IPS-15b (cell line): Measurements from ENCODE around the gene SMIM13.

Source experiments
- H3K27me3 ChIP-seq: one replicate; pipeline ENCODE4 v1.6.1; 2013; ENCODE audit warnings: low read length; ENCODE audit not compliant: control insufficient read depth, insufficient read depth
- H3K36me3 ChIP-seq: one replicate; pipeline ENCODE4 v1.6.1; 2013; ENCODE audit warnings: low read length; ENCODE audit not compliant: control insufficient read depth, insufficient read depth
- H3K4me1 ChIP-seq: one replicate; pipeline ENCODE4 v1.6.1; 2013; ENCODE audit warnings: mild to moderate bottlenecking, low read length; ENCODE audit not compliant: control insufficient read depth, insufficient read depth
- H3K4me3 ChIP-seq: one replicate; pipeline ENCODE4 v1.5.1; 2013; ENCODE audit warnings: low read depth, low read length
- H3K9ac ChIP-seq: one replicate; pipeline ENCODE4 v1.6.1; 2013; ENCODE audit warnings: low read depth, mild to moderate bottlenecking, low read length
- H3K9me3 ChIP-seq: one replicate; pipeline ENCODE4 v1.6.1; 2013; ENCODE audit warnings: mild to moderate bottlenecking, low read length; ENCODE audit not compliant: control insufficient read depth, insufficient read depth

The SMIM13 gene

GRCh38 chr6:11163932-11164331, 70.3 kb downstream of the SMIM13 start:
- H3K9me3 ChIP-seq = no peaks in the 10 kb centered on the region
- H3K9ac ChIP-seq = no peak overlapping the region
- no peaks in the 10 kb centered on the region for H3K36me3 ChIP-seq
- peaks cover 4% of the 10 kb centered on the region for H3K4me1 ChIP-seq
- no peak overlapping the region for H3K4me3 ChIP-seq
- no peaks in the 10 kb centered on the region for H3K27me3 ChIP-seq

DNA sequence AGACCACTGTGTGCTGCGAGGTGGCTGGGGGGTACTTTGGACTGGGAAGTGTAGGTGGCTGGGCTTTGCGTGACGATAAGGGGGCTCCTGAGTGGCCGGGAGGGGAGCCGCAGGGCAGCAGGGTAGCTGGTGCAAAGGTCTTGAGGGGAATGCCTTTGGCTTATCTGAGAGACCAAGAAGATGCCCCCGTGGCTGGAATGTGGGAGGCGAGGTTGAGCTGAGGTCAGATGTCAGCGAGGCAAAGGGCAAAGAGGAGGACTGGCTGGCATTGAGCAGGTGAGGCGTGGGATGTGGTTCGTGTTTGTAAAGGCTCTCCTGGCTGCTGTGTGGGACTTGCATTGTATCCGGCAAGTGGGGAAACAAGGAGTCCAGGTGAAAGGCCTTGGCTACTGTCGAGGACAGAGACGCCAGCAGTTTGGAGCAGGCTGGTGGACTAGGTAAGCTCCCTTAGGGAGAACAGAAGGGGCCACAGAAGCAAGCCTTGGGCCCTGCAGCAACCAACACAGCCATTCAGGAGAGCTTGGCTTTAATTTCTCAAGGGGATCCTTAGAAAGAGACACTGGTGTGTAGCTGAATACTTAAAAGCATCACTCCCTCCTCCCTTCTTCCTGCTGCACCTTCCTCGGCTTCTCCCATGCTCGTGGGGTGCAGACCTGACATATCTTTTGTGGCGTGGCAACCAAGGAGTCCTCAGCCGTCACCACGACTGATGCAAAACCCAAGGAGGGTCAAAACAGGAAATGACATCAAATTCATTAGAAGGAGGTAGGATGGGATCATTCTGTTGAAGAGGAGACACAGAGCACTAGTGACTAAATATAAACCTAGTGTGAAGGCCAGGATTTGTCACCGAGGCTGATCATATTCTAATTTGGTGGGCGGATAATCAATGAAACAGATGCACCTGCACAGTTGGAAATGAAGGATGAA, 71.3 kb downstream of the SMIM13 start:
- Histone ChIP-seq H3K4me3 (no peak overlapping the region), H3K36me3 (no peaks in the 10 kb centered on the region)

DNA sequence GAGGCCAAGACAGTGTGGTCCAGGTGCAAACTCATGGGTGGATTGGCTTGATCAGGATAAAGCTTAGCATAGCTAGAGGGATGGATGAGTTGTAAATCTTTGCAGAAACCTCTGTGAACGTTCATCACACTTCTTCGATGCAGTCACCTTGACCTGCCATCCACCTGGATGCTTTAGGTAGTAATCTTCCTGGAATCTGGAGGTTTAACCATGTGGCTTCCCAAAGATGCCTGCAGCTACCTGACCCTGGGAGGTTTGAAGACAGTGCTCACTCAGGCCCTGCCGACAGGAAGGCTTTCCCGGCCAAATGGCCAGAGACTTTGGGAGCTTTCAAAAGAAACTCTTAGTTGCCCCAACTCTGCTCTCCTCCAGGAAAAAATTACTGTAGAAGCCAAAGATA, 73.3 kb downstream of the SMIM13 start:
- H3K36me3 ChIP-seq = no peaks in the 10 kb centered on the region
- H3K4me1 ChIP-seq = no peaks in the 10 kb centered on the region
- no peak overlapping the region for H3K9ac ChIP-seq
- H3K27me3 ChIP-seq = no peaks in the 10 kb centered on the region
- H3K4me3 ChIP-seq = no peak overlapping the region
- H3K9me3 ChIP-seq = no peaks in the 10 kb centered on the region

More for the DNA sequence above, 71.3 kb downstream of the SMIM13 start:
- no peak overlapping the region for H3K9ac ChIP-seq
- H3K9me3 ChIP-seq = no peaks in the 10 kb centered on the region
- no peaks in the 10 kb centered on the region for H3K27me3 ChIP-seq
- H3K4me1 ChIP-seq = peaks cover 4% of the 10 kb centered on the region

DNA sequence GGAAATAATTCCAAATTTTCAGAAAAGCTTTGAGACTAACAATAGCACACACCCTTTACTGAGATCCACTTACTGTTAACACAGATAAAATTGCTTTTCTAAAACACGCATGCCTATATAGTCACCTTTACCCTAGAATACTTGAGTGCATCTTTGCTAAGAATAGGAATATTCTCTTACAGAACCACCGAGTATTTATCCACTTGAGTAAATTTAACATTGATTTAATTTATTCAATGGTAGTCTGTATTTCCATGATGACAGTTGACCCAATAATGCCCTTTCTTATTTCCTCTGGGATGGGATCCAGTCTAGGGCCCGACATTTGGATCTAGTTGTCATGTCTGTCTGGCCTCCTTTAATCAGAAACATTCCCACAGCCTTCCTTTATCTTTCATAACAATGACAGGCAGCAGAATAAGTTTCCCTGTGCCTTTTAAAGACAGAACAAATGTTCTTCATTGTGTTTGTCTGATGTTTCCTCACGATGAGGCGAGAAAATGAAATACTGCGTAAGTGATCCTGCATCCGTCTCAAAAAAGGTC, 74.5 kb downstream of the SMIM13 start:
- no peaks in the 10 kb centered on the region for H3K9me3 ChIP-seq
- H3K9ac ChIP-seq = no peak overlapping the region
- H3K36me3 ChIP-seq = no peaks in the 10 kb centered on the region
- H3K27me3 ChIP-seq = no peaks in the 10 kb centered on the region
- H3K4me1 ChIP-seq = peaks cover 4% of the 10 kb centered on the region
- H3K4me3 ChIP-seq = no peak overlapping the region

- Histone ChIP-seq H3K4me1 (peaks cover 8% of the 10 kb centered on the region), H3K27me3 (no peaks in the 10 kb centered on the region), H3K4me3 (no peak overlapping the region), H3K9me3 (no peaks in the 10 kb centered on the region), H3K9ac (no peak overlapping the region), H3K36me3 (no peaks in the 10 kb centered on the region)
Observed at GRCh38 chr6:11171952-11172351, 78.3 kb downstream of the SMIM13 start.

GRCh38 chr6:11172501-11173327, 79.1 kb downstream of the SMIM13 start:
- Histone ChIP-seq H3K4me1 (peaks cover 8% of the 10 kb centered on the region), H3K9me3 (no peaks in the 10 kb centered on the region), H3K36me3 (no peaks in the 10 kb centered on the region), H3K9ac (no peak overlapping the region), H3K27me3 (no peaks in the 10 kb centered on the region), H3K4me3 (no peak overlapping the region)

DNA sequence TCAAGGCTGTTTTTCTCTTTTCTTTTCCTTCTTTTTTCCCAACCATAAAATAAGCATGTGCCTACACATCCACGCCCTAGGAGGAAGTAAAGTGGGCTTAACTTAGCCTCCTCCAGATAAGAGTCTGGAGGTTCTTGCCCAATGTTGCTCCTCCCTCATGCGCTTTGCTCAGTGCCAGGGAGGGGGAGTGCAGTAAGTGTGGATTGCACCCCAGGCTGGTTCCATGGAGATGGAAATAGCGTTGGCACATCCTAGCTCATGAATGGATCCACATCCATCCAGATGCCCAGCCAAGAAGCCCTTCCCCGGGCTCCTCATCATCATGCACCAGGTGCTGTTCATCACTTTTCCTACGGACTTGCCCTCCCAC, 80.6 kb downstream of the SMIM13 start:
- Histone ChIP-seq H3K27me3 (no peaks in the 10 kb centered on the region), H3K9ac (no peak overlapping the region), H3K4me1 (peaks cover 8% of the 10 kb centered on the region), H3K9me3 (no peaks in the 10 kb centered on the region), H3K36me3 (no peaks in the 10 kb centered on the region), H3K4me3 (no peak overlapping the region)

DNA sequence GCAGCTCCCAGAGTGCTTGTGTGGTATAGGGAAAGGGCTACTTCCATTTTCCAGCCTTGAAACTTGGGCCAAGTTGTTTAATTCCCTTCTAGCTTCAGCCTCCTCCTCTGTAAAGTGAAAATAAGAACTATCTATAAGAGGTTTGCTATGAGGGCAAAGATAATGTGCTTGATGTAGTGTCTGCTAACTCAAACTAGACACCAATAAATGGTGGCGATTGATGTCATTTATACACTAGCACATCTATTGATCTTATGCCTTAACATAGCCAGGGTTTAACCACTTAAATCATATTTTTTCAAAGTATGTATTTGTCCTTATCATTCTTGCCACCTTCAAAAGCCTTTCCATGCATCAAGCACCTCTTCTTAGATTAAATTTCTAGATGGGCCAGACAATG, 83.6 kb downstream of the SMIM13 start:
- Histone ChIP-seq H3K27me3 (no peaks in the 10 kb centered on the region), H3K4me1 (peaks cover 8% of the 10 kb centered on the region), H3K9me3 (no peaks in the 10 kb centered on the region), H3K9ac (no peak overlapping the region), H3K4me3 (no peak overlapping the region), H3K36me3 (no peaks in the 10 kb centered on the region)

- H3K36me3 ChIP-seq = no peaks in the 10 kb centered on the region
- no peak overlapping the region for H3K4me3 ChIP-seq
- no peaks in the 10 kb centered on the region for H3K4me1 ChIP-seq
- no peaks in the 10 kb centered on the region for H3K27me3 ChIP-seq
- no peaks in the 10 kb centered on the region for H3K9me3 ChIP-seq
- no peak overlapping the region for H3K9ac ChIP-seq
Observed at GRCh38 chr6:11179088-11179418, 85.4 kb downstream of the SMIM13 start.

DNA sequence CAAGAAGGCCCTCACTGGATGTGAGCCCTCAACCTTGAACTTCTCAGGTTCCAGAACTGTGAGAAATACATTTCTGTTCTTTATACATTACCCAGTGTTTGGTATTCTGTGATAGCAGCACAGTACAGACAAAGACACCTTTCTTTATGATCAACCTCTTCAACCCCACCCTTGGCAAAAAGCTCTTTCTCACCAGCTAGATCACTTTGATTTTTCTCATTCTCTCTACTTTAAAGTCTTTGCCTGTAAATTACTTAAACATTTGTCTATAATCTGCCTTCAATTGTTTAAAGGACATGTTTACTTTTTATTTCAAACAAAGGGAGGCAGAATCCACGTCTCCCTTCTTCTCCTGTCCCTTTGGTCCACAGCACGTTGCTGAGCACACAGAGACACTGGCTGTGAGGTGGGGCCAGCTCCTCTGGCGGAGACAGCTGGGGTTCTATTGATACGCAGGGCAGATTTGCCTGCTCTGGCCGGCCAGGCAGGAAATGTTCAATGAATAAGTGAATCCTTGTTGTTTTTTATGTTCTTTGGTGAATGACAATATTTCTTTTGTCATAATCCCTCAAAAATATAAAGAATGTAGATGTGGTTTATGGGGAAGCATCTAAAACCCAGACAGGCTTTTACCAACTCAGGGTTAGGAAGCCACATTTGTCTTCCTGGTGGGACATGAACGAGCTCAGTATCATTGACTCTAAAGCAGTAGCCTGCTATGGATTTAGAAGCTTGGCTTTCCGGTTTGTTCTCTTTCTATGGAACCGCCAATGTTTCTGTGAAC, 86.0 kb downstream of the SMIM13 start:
- no peaks in the 10 kb centered on the region for H3K9me3 ChIP-seq
- no peak overlapping the region for H3K4me3 ChIP-seq
- no peaks in the 10 kb centered on the region for H3K4me1 ChIP-seq
- H3K27me3 ChIP-seq = no peaks in the 10 kb centered on the region
- H3K9ac ChIP-seq = no peak overlapping the region
- H3K36me3 ChIP-seq = no peaks in the 10 kb centered on the region

GRCh38 chr6:11181478-11182136, 88.0 kb downstream of the SMIM13 start:
- Histone ChIP-seq H3K4me3 (no peak overlapping the region), H3K36me3 (no peaks in the 10 kb centered on the region), H3K4me1 (no peaks in the 10 kb centered on the region), H3K27me3 (no peaks in the 10 kb centered on the region), H3K9me3 (no peaks in the 10 kb centered on the region), H3K9ac (no peak overlapping the region)
